OCI-LY7 (cell line): ENCODE data around the gene GDPD4.

Source experiments
- CTCF ChIP-seq: fragments of 200-600 bp; sonication (generic); conservative IDR thresholded peaks from 2 replicates; pipeline ENCODE4 v1.5.1; 2014; ENCODE audit warnings: mild to moderate bottlenecking, antibody characterized with exemption, low read length, moderate library complexity, mixed read lengths
- EZH2phosphoT487 ChIP-seq: fragments of 200-600 bp; sonication (generic); IDR thresholded peaks from 2 replicates; pipeline ENCODE4 v1.6.1; 2018; ENCODE audit warnings: low read depth, borderline replicate concordance, mild to moderate bottlenecking, mixed run types, antibody characterized with exemption, low read length, moderate library complexity, mixed read lengths

- TF ChIP-seq CTCF (no peak), EZH2phosphoT487 (no peak)
Measured at GRCh38 chr11:77318600-77318999, 17.1 kb upstream of the GDPD4 start.
